ENCODE data around the gene CRCP.
A peak's percentile ranks its signal among the peaks of the same experiment; 100 is the strongest.

Gene CRCP

GRCh38 chr7:66189695-66190503 lies 75.3 kb downstream of the CRCP start:
- DNase-seq (ENCODE audit: low spot score) = peak; percentile 7

DNA sequence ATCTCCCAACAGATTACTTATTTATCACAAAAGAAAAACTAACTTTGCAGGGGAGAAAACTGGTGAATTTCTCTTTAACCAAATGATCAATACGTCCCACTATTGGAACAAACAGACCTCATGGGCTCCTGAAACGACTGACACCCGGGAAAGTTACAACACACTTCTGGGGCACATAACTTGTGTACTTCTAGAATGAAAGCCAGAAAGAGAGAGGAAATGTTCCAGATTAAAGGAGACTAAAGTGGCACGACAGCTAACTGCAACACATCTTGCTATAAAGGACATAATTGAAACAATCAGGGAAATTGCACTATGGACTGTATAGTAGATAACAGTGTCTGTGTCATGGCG lies 75.8 kb downstream of the CRCP start:
- DNase-seq (ENCODE audit: low spot score) = no peak

DNA sequence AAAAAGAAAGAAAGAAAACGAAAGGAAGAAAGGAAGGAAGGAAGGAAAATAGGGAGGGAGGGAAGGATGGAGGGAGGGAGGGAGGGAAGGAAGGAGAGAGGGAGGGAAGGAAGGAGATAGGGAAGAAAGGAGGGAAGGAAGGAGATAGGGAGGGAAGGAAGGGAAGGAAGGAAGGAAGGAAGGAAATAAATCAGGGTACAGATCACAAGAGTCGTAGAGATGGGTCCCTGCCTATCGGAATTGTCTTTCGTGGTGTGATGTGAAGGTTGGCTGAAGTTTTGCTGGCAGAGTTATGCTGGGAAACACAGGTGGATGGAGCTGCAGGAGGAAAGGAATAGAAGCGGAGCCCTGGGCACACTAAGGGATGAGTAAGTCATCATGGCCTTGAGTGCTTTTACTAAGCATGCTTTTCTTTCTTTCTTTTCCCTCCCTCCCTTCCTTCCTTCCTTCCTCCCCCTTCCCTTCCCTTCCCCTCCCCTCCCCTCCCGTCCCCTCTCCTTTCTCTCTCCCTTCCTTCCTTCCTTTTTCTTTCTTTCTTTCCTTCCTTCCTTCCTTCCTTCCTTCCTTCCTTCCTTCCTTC lies 78.6 kb downstream of the CRCP start:
- no peak for DNase-seq (ENCODE audit: low spot score)

- no peak for DNase-seq (ENCODE audit: low spot score)
Measured at GRCh38 chr7:66198469-66198868, 83.8 kb downstream of the CRCP start.

DNA sequence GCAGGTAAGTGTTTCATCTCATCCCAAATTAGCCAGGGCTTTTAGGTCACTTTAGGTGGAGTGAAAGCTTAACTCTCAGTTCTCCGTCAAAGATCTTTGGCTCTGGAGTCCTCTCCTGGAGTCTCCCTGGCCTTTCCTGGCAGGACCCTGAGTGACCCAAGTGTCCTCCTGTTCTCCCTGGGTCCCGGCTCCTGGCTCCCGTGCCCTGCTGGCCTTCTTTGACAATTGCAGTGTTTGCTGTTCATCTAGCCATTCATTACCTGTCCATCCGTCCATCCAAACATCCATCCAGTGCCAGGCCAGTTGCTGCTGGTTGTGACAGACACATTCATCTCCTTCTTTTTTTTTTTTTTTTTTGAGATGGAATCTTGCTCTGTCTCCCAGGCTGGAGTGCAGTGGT lies 84.3 kb downstream of the CRCP start:
- no peak for DNase-seq (ENCODE audit: low spot score)

GRCh38 chr7:66202441-66202840 lies 87.8 kb downstream of the CRCP start:
- DNase-seq (ENCODE audit: low spot score) = no peak
